A549 treated with CpdA at 1 μM for 4 hours (cell line): ENCODE measurements around the gene ICOS. TPM values are rescaled to one million over a fixed set of nuclear protein-coding genes. Genes with fewer than 3 reads are reported as not detected.

Experiments used
- total RNA-seq: library from RNA; stranded (reverse); fragments of 200-300 nt; extraction: Qiagen RNA extraction; gene quantifications from 5 replicates; pipeline ENCODE4 v1.2.3, GENCODE V29; 2022; ENCODE audit warnings: low read depth

Gene ICOS
- not detected in 5 replicates for total RNA-seq

DNA sequence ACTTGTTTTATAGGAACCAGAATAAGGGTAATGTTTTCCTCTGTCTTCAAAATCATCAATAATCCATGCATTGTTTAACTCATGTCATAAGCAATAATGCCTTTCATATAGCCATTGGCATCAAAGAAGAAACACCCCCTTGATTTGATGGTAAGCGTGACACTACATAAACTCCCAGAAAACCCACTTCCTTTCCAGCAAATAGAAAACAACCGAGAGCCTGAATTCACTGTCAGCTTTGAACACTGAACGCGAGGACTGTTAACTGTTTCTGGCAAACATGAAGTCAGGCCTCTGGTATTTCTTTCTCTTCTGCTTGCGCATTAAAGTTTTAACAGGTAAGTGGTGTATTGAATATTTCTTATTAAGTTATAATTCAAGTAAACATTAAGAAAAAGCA, at the start of gene ICOS:
Gene ICOS (plus strand): TSS at position 229 of the 400 bp plus-strand sequence. CDS start 52 bp downstream, at position 281.

Other genes starting within 250 kb of the ICOS start
- not detected in 5 replicates for gene CD28, start 230.1 kb upstream of the ICOS start, total RNA-seq
- gene CTLA4, start 69.0 kb upstream of the ICOS start, total RNA-seq = not detected in 5 replicates